Activated naive CD4-positive, alpha-beta T cell treated with anti-CD3 and anti-CD28 coated beads, Interleukin-2, amount 50 U/mL, for 72 hours (primary cell): ENCODE results near the gene FDX2. TPM values are rescaled to one million over a fixed set of nuclear protein-coding genes. Genes with fewer than 3 reads are reported as not detected.
A peak's percentile ranks its signal among the peaks of the same experiment; 100 is the strongest.
"Not testable (repeated sequence)": the region's sequence is repeated elsewhere in the genome, so short reads cannot be mapped to it uniquely, and the experiment has no call there.

Experiments used
- ATAC-seq, 2 donors: fragments of 150-1000 bp; cut with Tn5 transposase; 2 replicates each; pipeline ENCODE4 v1.10.0; 2021; ENCODE audit warnings: mild to moderate bottlenecking in 2 of 2, moderate library complexity in 2 of 2
- DNase-seq, 2 donors: peaks; one replicate each; pipeline ENCODE4 v3.0.0; 2021 to 2022; ENCODE audit warnings: low spot score in 2 of 2
- H3K27ac Mint-ChIP-seq, 2 donors: one replicate each; pipeline ENCODE4 v1.8.0; 2022; ENCODE audit warnings: mild to moderate bottlenecking in 2 of 2, mixed read lengths in 2 of 2
- H3K36me3 Mint-ChIP-seq, 2 donors: one replicate each; pipeline ENCODE4 v1.8.0; 2022; ENCODE audit warnings: mixed read lengths in 2 of 2
- H3K9me3 Mint-ChIP-seq, 2 donors: one replicate each; pipeline ENCODE4 v1.8.0; 2022; ENCODE audit warnings: mixed read lengths in 2 of 2
- total RNA-seq, 2 donors: library from RNA; stranded (reverse); gene quantifications; one replicate each; pipeline ENCODE4 v1.2.3, GENCODE V29; 2022

The FDX2 gene
- total RNA-seq, 2 donors from 2014 or later: 8.1 to 16.7 TPM

- Mint-ChIP-seq H3K27ac (peak overlapping the region in 1 of 2 donors; percentile 38), H3K36me3 (peaks cover 14% of the 10 kb centered on the region in 2 donors), H3K9me3 (no peaks in the 10 kb centered on the region)
- DNase-seq (peak in 1 of 2 donors; percentile 84), ATAC-seq (peak; percentile 40 to 65)
These were observed 23.5 kb downstream of the FDX2 start for GRCh38 chr19:10292206-10292788.

GRCh38 chr19:10291554-10292205, 24.1 kb downstream of the FDX2 start:
- ATAC-seq (peak in 1 of 2 donors; percentile 1), DNase-seq (no peak)
- no peaks in the 10 kb centered on the region for H3K9me3 Mint-ChIP-seq
- H3K27ac Mint-ChIP-seq: peak overlapping the region in 1 of 2 donors; percentile 38
- H3K36me3 Mint-ChIP-seq: peaks cover 14% of the 10 kb centered on the region in 2 donors

GRCh38 chr19:10290876-10291553, 24.8 kb downstream of the FDX2 start:
- Mint-ChIP-seq H3K9me3 (no peaks in the 10 kb centered on the region), H3K36me3 (peaks cover 14% of the 10 kb centered on the region in 2 donors), H3K27ac (no peak overlapping the region)
- ATAC-seq (peak in 1 of 2 donors; percentile 25), DNase-seq (peak in 1 of 2 donors; percentile 63)

GRCh38 chr19:10290357-10290875, 25.4 kb downstream of the FDX2 start:
- peaks cover 13 to 14% of the 10 kb centered on the region in 2 donors for H3K36me3 Mint-ChIP-seq
- ATAC-seq: no peak
- H3K27ac Mint-ChIP-seq: no peak overlapping the region
- no peaks in the 10 kb centered on the region for H3K9me3 Mint-ChIP-seq
- DNase-seq: peak in 1 of 2 donors; percentile 27

GRCh38 chr19:10289836-10290356, 25.9 kb downstream of the FDX2 start, which contains the start of gene ICAM5:
TSS of gene ICAM5 (plus strand) at chr19:10289952. CDS start at chr19:10290044, 92 bp downstream.
- peak within 1 kb of the TSS in 1 of 2 donors; percentile 55 for H3K27ac Mint-ChIP-seq
- DNase-seq (peak in 1 of 2 donors; percentile 47), ATAC-seq (peak in 1 of 2 donors; percentile 11)
- peaks cover 14 to 17% of the 10 kb centered on the region in 2 donors for H3K36me3 Mint-ChIP-seq
- H3K9me3 Mint-ChIP-seq: no peaks in the 10 kb centered on the region

- peak in 1 of 2 donors; percentile 69 for DNase-seq
- Mint-ChIP-seq H3K27ac (peak overlapping the region in 1 of 2 donors; percentile 55), H3K9me3 (no peaks in the 10 kb centered on the region), H3K36me3 (peaks cover 10 to 20% of the 10 kb centered on the region in 2 donors)
- peak; percentile 35 to 39 for ATAC-seq
These were observed 26.5 kb downstream of the FDX2 start for GRCh38 chr19:10289167-10289835.

- ATAC-seq (peak; percentile 13 to 47), DNase-seq (peak in 1 of 2 donors; percentile 56)
- Mint-ChIP-seq H3K9me3 (no peaks in the 10 kb centered on the region), H3K36me3 (peaks cover 10 to 20% of the 10 kb centered on the region in 2 donors), H3K27ac (peak overlapping the region in 1 of 2 donors; percentile 55)
These were observed 27.1 kb downstream of the FDX2 start for GRCh38 chr19:10288662-10289166.

- Mint-ChIP-seq H3K27ac (peak within 1 kb of the TSS in 1 of 2 donors; percentile 50), H3K36me3 (peaks cover 8 to 12% of the 10 kb centered on the region in 2 donors), H3K9me3 (no peaks in the 10 kb centered on the region)
- DNase-seq (peak in 1 of 2 donors; percentile 42), ATAC-seq (peak; percentile 22 to 37)
These were observed 28.7 kb downstream of the FDX2 start, which contains the start of gene ICAM4 for GRCh38 chr19:10286803-10287737. TSS of gene ICAM4 (plus strand) at chr19:10286955. CDS start at chr19:10287013, 58 bp downstream.

GRCh38 chr19:10285393-10285792, 30.4 kb downstream of the FDX2 start:
- Mint-ChIP-seq H3K27ac (no peak overlapping the region), H3K36me3 (peaks cover 4 to 12% of the 10 kb centered on the region in 2 donors), H3K9me3 (no peaks in the 10 kb centered on the region)
- DNase-seq: no peak
- ATAC-seq: no peak

- Mint-ChIP-seq H3K36me3 (peaks cover 4 to 15% of the 10 kb centered on the region in 2 donors), H3K27ac (no peak overlapping the region), H3K9me3 (no peaks in the 10 kb centered on the region)
- DNase-seq: no peak
- no peak for ATAC-seq
These were observed 30.9 kb downstream of the FDX2 start for GRCh38 chr19:10284960-10285278.

GRCh38 chr19:10284065-10284959, 31.5 kb downstream of the FDX2 start:
- ATAC-seq: no peak
- H3K9me3 Mint-ChIP-seq: no peaks in the 10 kb centered on the region
- peaks cover 4 to 19% of the 10 kb centered on the region in 2 donors for H3K36me3 Mint-ChIP-seq
- H3K27ac Mint-ChIP-seq: no peak overlapping the region
- no peak for DNase-seq

- peaks cover 4 to 25% of the 10 kb centered on the region in 2 donors for H3K36me3 Mint-ChIP-seq
- no peak overlapping the region for H3K27ac Mint-ChIP-seq
- DNase-seq: no peak
- H3K9me3 Mint-ChIP-seq: no peaks in the 10 kb centered on the region
- no peak for ATAC-seq
These were observed 32.3 kb downstream of the FDX2 start for GRCh38 chr19:10283301-10284064.

GRCh38 chr19:10282043-10282442, 33.8 kb downstream of the FDX2 start:
- peaks cover 0 to 25% of the 10 kb centered on the region in 2 donors for H3K36me3 Mint-ChIP-seq
- ATAC-seq, DNase-seq, H3K9me3 Mint-ChIP-seq, H3K27ac Mint-ChIP-seq: not testable (repeated sequence)
